ENCODE data around the gene IL12RB2. TPM values are rescaled to one million over a fixed set of nuclear protein-coding genes. Genes with fewer than 3 reads are reported as not detected.

IL12RB2 gene
- total RNA-seq, 1 donor from 2014 or later: 27.2 TPM

DNA sequence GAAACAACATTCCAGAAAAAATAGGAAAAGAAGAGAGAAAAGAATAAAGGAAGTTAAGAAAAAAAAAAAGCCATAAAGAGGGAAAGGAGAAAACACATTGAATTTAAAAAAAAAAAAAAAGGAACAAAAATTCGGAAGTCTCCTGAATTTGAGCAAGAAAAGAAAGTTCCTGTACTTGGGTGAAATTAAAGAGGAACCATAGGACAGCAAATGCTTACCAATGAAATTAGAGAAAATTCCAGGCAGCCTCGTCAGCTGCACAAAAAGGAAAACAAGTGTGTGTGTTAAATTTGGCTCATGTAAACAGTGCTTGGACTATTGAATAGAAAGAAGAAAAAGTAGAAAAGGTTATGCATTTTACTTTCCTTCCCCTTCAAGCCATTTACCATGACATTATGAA is 4.9 kb downstream of the IL12RB2 start:
- intact Hi-C loops (cut with micrococcal nuclease): no loop called here

GRCh38 chr1:67313934-67314671 is 6.4 kb downstream of the IL12RB2 start:
- intact Hi-C loops (cut with micrococcal nuclease): loop anchor here (2.0 kb wide), 1 partner anchor 19 kb away; no protein-coding TSS in a partner anchor

DNA sequence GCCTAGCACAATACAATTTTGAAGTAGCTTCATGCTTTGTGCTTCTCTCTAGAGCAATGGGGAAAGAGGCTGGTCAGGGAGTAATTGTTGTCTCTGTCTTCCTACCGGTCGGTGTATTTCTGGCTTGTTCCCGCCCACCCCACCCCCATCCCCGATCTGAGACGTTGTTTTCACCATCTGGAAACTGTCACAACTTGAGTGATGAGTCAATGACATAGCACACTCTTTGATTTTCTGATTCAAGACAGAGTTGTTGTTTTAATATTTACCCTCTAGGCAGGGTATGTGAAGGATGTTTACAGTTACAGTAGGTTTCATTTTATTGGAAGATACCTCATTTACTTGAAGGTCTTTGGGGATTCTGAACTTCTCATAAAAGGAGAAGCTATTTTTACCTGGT is 7.0 kb downstream of the IL12RB2 start:
- intact Hi-C loops (cut with micrococcal nuclease): loop anchor here (2.0 kb wide), 1 partner anchor 18 kb away; no protein-coding TSS in a partner anchor

DNA sequence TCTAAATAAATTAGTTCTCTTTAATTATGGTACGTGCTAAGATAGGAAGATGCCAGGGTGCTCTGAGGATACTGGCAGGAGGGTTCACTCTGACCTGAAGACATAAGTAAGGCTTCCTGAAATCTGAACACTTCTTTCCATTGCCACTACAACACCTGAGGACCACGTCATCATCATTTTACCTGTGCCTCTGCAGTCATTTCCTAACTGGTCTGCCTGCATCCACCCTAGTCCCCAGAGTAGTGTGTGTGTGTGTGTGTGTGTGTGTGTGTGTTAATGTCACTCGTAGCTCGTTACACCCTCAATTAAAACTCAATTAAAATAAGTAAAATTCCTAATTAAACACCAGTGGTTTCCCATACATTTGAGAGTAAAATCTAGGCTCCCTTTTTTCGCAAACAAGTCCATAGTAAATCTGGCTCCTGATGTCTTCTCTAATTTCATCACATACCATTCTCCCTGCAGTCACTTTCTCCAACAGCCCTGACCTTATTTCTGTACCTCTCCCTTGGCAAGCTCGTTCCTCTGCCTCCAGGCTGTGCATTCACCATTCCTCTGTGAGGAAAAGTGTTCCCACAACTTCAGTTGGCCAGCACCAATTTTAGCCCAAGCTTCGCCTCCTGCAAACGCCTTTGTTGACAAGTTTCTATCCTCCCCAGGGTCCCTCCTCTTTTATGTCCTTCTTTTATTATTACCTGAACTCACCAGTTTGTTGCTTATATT is 8.7 kb downstream of the IL12RB2 start:
- intact Hi-C loops (cut with micrococcal nuclease): no loop called here

- intact Hi-C loops (cut with micrococcal nuclease): no loop called here
Measured at GRCh38 chr1:67316918-67317317, 9.2 kb downstream of the IL12RB2 start.

- intact Hi-C loops (cut with micrococcal nuclease): no loop called here
Measured at GRCh38 chr1:67317803-67318202, 10.1 kb downstream of the IL12RB2 start.

GRCh38 chr1:67322442-67322841 is 14.8 kb downstream of the IL12RB2 start:
- intact Hi-C loops (cut with micrococcal nuclease): no loop called here

DNA sequence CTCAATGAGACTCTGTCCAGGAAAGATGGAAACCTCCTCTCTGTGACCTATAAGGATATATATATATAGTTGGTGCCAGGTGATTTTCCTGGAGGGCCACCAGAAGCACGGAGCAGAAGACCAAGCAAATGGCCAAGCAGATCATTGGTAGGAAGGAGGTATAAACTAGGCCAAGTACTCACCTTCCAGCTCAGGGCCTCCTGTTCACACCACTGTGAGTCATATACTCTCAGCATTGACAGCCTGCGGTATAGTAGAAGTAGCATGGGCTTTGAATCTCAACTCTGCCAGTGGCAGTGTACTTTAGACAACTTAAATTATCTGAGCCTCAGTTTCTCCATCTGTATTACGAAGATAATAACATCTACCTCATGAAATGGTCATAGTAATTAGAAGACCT is 15.4 kb downstream of the IL12RB2 start:
- intact Hi-C loops (cut with micrococcal nuclease): no loop called here

DNA sequence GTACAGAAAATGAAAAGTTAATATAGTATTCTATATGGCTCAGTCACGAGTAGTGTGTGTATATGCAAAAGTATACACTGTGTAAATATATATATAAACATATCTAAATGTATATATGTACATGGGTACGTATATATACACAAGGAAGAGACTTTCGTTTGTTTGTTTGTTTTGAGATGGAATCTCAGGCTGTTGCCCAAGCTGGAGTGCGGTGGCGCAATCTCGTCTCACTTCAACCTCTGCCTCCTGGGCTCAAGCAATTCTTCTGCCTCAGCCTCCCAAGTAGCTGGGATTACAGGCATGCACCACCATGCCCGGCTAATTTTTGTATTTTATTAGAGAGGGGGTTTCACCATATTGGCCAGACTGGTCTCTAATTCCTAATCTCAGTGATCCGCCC is 16.4 kb downstream of the IL12RB2 start:
- intact Hi-C loops (cut with micrococcal nuclease): no loop called here

DNA sequence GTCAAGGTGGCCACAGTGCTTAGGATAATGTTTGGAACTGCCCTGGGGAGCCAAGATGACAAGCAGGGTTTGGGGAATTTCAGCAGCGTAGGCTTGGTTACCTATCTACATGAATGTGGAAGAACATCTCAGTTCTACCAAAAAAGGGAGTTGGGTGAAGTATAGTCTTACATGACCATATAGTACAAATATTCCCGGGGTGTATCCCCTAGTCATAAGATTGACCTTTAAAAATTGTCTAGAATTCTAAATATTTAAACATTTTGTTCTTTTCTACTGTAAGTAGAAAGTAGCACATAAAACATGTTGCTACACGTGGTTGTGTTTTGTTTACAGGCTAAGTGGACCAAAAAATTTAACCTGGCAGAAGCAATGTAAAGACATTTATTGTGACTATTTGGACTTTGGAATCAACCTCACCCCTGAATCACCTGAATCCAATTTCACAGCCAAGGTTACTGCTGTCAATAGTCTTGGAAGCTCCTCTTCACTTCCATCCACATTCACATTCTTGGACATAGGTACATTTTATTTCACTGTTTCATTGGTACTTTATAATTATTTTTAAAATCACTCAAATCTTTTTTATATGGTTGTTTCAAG is 20.3 kb downstream of the IL12RB2 start:
- intact Hi-C loops (cut with micrococcal nuclease): no loop called here

DNA sequence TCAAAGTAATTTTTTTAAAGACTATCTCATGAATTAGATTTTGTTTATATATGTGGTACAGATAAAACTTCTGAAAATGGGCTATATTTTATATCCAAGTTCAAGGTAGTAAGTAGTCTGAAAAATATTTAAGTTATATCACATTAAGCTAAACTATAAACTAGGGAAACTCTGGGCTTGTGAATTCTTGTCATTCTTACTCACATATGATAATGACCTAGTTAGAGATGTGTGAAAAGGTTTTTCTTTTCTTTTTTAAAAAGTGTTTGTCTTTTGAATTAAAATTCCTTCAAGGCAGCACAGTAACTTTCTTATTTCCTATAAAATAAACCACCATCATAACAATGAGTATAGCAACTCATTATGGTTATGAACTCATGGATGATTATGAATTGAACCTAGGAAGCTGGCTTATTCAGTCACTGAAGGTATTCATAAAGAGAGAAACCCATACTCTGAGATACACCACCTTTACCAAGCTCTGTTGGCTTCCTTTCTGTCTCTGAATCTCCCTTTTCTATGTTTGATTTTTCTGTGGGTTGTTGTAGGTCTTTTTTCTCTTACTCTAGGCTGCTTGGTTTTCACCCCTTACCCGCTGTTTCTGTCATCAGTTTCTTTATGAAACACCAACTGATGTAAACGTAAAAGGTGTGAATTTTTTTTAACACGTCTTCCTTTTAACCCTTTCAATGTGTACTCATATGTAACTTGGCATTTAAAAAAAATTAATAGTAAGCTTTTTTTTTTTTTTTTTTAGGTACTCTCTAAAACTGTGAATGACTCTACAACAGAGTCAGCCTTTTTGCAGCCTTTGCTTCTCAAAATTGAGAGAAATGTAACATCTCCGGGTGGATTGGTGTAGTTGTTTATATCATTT is 25.2 kb downstream of the IL12RB2 start:
- intact Hi-C loops (cut with micrococcal nuclease): loop anchor here (1.0 to 10.0 kb wide), 6 partner anchors 14 to 352 kb away; partner anchors contain the start of genes GADD45A, IL12RB2 and SERBP1

DNA sequence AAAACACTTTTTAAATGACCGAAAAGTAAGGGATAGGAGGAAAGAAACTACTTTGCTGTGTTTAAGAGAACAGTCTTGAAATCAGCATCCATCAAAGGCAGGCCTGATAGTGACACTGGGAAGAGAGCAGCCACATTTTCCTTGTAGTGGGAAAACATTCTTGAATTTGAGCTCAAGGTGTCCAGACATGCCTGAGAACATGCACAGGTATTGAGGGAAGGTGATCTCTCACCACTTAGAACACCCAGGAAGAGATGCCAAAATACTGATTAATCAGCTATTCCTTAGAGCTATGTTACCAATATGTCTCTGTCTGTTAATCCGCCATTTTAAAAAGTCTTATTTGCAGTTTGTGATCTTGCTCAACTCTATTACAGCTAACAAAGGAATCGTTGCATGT is 25.9 kb downstream of the IL12RB2 start:
- intact Hi-C loops (cut with micrococcal nuclease): loop anchor here (1.0 to 10.0 kb wide), 6 partner anchors 13 to 351 kb away; partner anchors contain the start of genes GADD45A, IL12RB2 and SERBP1

DNA sequence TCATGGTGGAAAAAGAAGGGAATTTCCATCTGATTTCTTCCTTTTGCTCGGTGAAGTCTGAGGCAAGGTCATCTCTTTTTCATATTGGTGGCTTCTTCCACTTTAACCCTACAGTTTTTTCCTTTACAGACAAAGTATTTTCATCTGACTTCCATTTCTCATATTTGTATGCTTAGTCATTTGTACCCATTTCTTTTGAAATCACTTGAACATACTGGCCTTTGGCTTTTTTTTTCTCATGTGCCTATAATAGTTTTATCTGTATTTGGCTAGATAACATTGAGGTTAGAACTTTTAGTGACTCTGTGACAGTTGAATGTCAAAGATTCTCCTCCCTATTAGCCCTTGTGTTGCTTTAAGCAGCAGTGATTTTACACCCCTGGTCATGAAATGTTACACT is 27.7 kb downstream of the IL12RB2 start:
- intact Hi-C loops (cut with micrococcal nuclease): loop anchor here (5.0 to 10.0 kb wide), 2 partner anchors 338 to 349 kb away; partner anchors contain the start of gene GADD45A

DNA sequence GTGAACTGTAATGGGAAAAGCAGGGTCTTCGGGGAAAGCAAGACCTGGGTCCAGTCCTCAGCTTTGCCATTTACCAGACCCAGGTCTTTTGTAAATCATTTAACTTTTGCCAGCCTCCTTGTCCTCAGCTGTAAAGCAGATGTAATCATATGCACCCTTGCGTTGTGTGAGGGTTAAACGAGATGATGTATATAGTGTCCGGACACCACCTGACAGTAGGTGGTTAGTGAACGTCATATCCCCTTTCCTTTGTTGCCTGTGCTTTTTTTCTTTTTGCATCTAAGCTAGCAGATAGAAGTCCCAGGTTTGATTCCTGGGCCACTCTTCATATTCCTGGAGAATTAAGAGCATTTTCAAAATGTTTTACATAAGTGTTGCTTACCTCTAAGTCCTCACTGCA is 28.5 kb downstream of the IL12RB2 start:
- intact Hi-C loops (cut with micrococcal nuclease): loop anchor here (2.0 to 10.0 kb wide), 3 partner anchors 339 to 405 kb away; partner anchors contain the start of gene GADD45A

GRCh38 chr1:67336783-67337182 is 29.1 kb downstream of the IL12RB2 start:
- intact Hi-C loops (cut with micrococcal nuclease): loop anchor here (2.0 to 10.0 kb wide), 3 partner anchors 339 to 406 kb away; partner anchors contain the start of gene GADD45A

DNA sequence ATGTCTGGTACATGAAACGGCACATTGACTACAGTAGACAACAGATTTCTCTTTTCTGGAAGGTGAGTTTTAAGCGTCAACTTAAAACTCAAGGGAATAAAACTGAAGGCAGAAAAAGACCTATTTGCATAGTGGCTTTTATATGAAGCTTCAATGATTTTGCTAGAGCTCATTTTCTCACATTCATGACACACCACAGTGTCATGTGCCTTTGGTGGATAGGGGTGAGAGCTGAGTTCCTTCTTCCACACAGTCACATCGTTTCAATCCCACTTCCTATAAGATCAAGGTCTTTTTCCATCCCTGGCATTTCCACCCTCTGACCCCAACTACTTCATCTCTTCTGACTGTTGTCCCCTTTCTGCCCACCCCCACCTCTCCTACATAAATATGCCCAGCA is 31.0 kb downstream of the IL12RB2 start:
- intact Hi-C loops (cut with micrococcal nuclease): loop anchor here (5.0 to 10.0 kb wide), 2 partner anchors 341 to 346 kb away; partner anchors contain the start of gene GADD45A

DNA sequence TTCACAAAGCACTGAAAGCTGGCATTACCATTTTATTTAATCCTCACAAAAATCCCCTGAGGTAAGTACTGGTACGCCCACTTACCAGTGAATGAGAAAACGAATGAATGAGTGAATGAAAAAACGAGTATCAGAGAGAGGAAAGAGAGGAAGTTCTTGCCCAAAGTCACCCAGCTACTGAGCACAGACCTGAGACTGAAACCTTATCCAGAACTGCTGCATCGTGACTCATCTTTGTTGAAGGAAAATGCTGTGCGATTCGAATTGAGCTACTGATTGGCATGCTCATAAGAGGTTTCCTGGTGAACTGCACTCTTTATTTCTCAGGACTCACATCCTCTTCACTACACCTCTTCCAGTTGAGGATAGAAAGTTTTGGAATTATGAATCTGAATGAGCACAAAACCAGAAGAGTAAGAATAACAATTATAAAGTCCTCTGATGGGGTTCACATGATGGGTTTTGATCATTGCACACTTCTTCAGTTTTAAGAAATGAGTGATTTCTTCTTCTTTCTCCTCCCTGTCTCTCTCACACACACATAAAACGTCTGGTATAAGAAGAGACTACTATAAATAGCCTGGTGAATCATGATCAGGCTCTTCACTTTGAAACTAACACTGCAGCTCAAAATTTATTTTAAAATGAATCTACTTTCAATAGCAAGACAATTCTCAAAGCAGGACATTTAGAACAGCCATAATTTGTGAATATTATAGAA is 32.1 kb downstream of the IL12RB2 start:
- intact Hi-C loops (cut with micrococcal nuclease): loop anchor here (5.0 to 10.0 kb wide), 2 partner anchors 342 to 345 kb away; partner anchors contain the start of gene GADD45A

DNA sequence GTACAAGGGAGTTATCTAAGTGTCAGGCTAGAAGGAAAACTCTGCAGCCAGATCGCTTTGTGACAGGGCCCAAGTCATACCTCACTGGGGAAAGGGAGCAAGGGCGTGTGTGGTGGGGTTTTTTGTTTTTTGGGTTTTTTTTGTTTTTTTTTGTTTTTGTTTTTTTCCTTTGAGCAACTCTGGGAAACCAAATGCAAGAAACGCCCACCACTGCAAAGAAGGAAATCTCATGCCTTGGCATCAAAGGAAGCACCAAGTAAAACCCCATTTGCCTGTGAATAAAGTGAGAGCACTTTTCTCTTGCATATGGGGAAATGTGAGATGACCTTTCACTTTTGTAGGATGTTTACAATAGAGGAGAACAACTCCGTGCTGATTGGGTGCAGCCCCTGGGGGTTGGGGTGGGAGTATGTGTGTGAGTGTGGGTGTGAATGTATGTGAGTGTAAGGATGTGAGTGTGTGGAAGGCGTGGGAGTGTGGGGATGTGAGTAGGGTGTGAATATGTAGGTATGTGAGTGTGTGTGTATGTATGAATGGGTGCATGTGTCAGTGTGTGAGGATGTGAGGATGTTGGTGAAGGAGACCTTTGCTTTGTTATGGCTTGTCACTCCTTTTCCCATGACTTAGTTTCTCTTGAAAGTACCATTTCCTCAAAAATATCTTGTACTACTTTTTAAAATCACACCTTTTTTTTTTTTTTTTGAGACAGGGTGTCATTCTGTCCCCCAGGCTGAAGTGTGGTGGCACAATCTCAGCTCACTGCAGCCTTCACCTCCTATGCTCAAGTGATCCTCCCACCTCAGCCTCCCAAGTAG is 34.6 kb downstream of the IL12RB2 start:
- intact Hi-C loops (cut with micrococcal nuclease): no loop called here

- intact Hi-C loops (cut with micrococcal nuclease): no loop called here
Measured at GRCh38 chr1:67345556-67345955, 37.9 kb downstream of the IL12RB2 start.

Data from T-helper 2 cell treated with Interferon-gamma antibody and Interleukin-4, amounts not matched to agents 100 ng/mL and 5 ng/mL, for 36 hours (primary cell).